H1 (cell line): Measurements from ENCODE around the gene FRMD4A. TPM values are rescaled to one million over a fixed set of nuclear protein-coding genes. Genes with fewer than 3 reads are reported as not detected.

ENCODE experiments used
- CTCF ChIA-PET: fragments of 300-600 bp; sonication (Branson Sonifier 250); formaldehyde crosslinking; loops from one replicate; lab custom pipeline; 2021; ENCODE audit not compliant: partially characterized antibody; lab: Charles Lee
- POLR2A ChIA-PET: fragments of 300-600 bp; sonication (Branson Sonifier 250); formaldehyde crosslinking; loops from one replicate; lab custom pipeline; 2021; ENCODE audit warnings: inconsistent platforms; ENCODE audit not compliant: partially characterized antibody; lab: Charles Lee
- DNase-seq, 2 experiments: peaks; one replicate each; pipeline versions ENCODE4 v3.0.0 to v3.0.0-alpha.2; 2010 to 2022; ENCODE audit warnings: low spot score in 2 of 2, low read depth in 1 of 2, mixed read lengths in 1 of 2
- FAIRE-seq: peaks from 2 replicates; lab custom pipeline; 2011; peaks lifted over from hg19 to GRCh38; lab: Jason Lieb, UNC
- H2AFZ ChIP-seq: 2 replicates; pipeline ENCODE4 v1.8.1; 2012; ENCODE audit warnings: low read length, inconsistent platforms
- H2AK5ac ChIP-seq: 2 replicates; pipeline ENCODE4 v1.6.1; 2013; ENCODE audit warnings: low read depth, low read length
- H2BK120ac ChIP-seq: replicated peaks from 2 replicates; pipeline ENCODE3; 2013; ENCODE audit warnings: low read depth, low read length, inconsistent platforms
- H2BK12ac ChIP-seq: 2 replicates; pipeline ENCODE4 v1.6.1; 2013; ENCODE audit warnings: low read depth, low read length
- H2BK15ac ChIP-seq: 2 replicates; pipeline ENCODE4 v1.6.1; 2013; ENCODE audit warnings: low read length
- H2BK20ac ChIP-seq: 2 replicates; pipeline ENCODE4 v1.6.1; 2013; ENCODE audit warnings: low read length
- H2BK5ac ChIP-seq: 2 replicates; pipeline ENCODE4 v1.6.1; 2013; ENCODE audit warnings: low read depth, low read length
- H3K14ac ChIP-seq: 2 replicates; pipeline ENCODE4 v1.6.1; 2013; ENCODE audit warnings: inconsistent platforms; ENCODE audit not compliant: insufficient read length
- H3K18ac ChIP-seq: 2 replicates; pipeline ENCODE4 v1.6.1; 2013; ENCODE audit warnings: low read length; ENCODE audit errors: extremely low read depth
- H3K23ac ChIP-seq: 2 replicates; pipeline ENCODE4 v1.6.1; 2013; ENCODE audit warnings: inconsistent platforms; ENCODE audit not compliant: insufficient read length
- H3K23me2 ChIP-seq: 2 replicates; pipeline ENCODE4 v1.6.1; 2013; ENCODE audit warnings: low read depth, low read length
- H3K27ac ChIP-seq: 2 replicates; pipeline ENCODE4 v1.6.1; 2011; ENCODE audit warnings: low read depth, low read length, inconsistent platforms
- H3K27me3 ChIP-seq, 4 experiments: replicated peaks in 1 of 4; 1 replicate in 1 of 4; 2 replicates in 3 of 4; pipeline versions ENCODE4 v1.6.1 to v1.8.1; 2011 to 2013; ENCODE audit warnings: low read length in 3 of 4, mild to moderate bottlenecking in 3 of 4, inconsistent platforms in 2 of 4, mixed read lengths in 2 of 4, moderate library complexity in 1 of 4; ENCODE audit not compliant: control insufficient read depth in 3 of 4, insufficient read depth in 3 of 4; ENCODE audit errors: extremely low read depth in 1 of 4
- H3K36me3 ChIP-seq, 4 experiments: 2 replicates each; pipeline versions ENCODE4 v1.6.1 to v1.8.1; 2011 to 2013; ENCODE audit warnings: mild to moderate bottlenecking in 4 of 4, low read length in 3 of 4, moderate library complexity in 2 of 4, control low read depth in 1 of 4, inconsistent platforms in 1 of 4; ENCODE audit not compliant: insufficient read depth in 4 of 4, control insufficient read depth in 2 of 4
- H3K4ac ChIP-seq: replicated peaks from 2 replicates; pipeline ENCODE3; 2013; ENCODE audit warnings: low read length, low read depth, mixed read lengths, inconsistent platforms; ENCODE audit not compliant: insufficient read length
- H3K4me1 ChIP-seq, 4 experiments: replicated peaks in 1 of 4; 1 replicate in 1 of 4; 2 replicates in 3 of 4; pipeline versions ENCODE4 v1.6.1 to v1.8.1; 2011 to 2013; ENCODE audit warnings: low read length in 3 of 4, inconsistent platforms in 2 of 4, mixed read lengths in 1 of 4; ENCODE audit not compliant: insufficient read depth in 4 of 4, control insufficient read depth in 3 of 4
- H3K4me2 ChIP-seq, 2 experiments: 2 replicates each; pipeline versions ENCODE4 v1.6.1 to v1.8.1; 2011 to 2013; ENCODE audit warnings: low read depth in 2 of 2, low read length in 2 of 2, control low read depth in 1 of 2, inconsistent platforms in 1 of 2, mild to moderate bottlenecking in 1 of 2; ENCODE audit not compliant: insufficient read depth in 1 of 2
- H3K4me3 ChIP-seq, 4 experiments: fragments of 200-600, 300-600 bp in 1 of 4; sonication (generic), shearing (Covaris generic), sonication (Bioruptor Twin) in 1 of 4; 2 replicates each; pipeline versions ENCODE4 v1.5.1 to v1.8.1; 2011 to 2016; ENCODE audit warnings: low read length in 4 of 4, low read depth in 3 of 4, control low read depth in 2 of 4, inconsistent platforms in 2 of 4, mild to moderate bottlenecking in 2 of 4, mixed read lengths in 1 of 4, moderate library complexity in 1 of 4; ENCODE audit not compliant: insufficient read depth in 2 of 4; ENCODE audit errors: extremely low read depth in 1 of 4
- H3K56ac ChIP-seq: replicated peaks from 2 replicates; pipeline ENCODE3; 2013; ENCODE audit warnings: low read depth, mild to moderate bottlenecking, mixed read lengths, low read length, inconsistent platforms; ENCODE audit not compliant: insufficient read length
- H3K79me1 ChIP-seq: 2 replicates; pipeline ENCODE4 v1.6.1; 2013; ENCODE audit warnings: low read depth, low read length, control low read depth
- H3K79me2 ChIP-seq, 2 experiments: 2 replicates each; pipeline versions ENCODE4 v1.6.1 to v1.8.1; 2012 to 2013; ENCODE audit warnings: low read length in 2 of 2, mild to moderate bottlenecking in 2 of 2, inconsistent platforms in 1 of 2; ENCODE audit not compliant: insufficient read depth in 2 of 2, control insufficient read depth in 1 of 2
- H3K9ac ChIP-seq, 4 experiments: replicated peaks in 1 of 4; 1 replicate in 1 of 4; 2 replicates in 3 of 4; pipeline versions ENCODE4 v1.6.1 to v1.8.1; 2011 to 2013; ENCODE audit warnings: low read depth in 3 of 4, low read length in 3 of 4, control low read depth in 2 of 4, mild to moderate bottlenecking in 2 of 4, moderate library complexity in 2 of 4, inconsistent platforms in 1 of 4; ENCODE audit errors: extremely low read depth in 1 of 4
- H3K9me3 ChIP-seq, 2 experiments: 2 replicates each; pipeline versions ENCODE4 v1.6.1 to v1.8.1; 2012 to 2013; ENCODE audit warnings: mild to moderate bottlenecking in 2 of 2, moderate library complexity in 2 of 2, control low read depth in 1 of 2, inconsistent platforms in 1 of 2, low read depth in 1 of 2, low read length in 1 of 2, mixed read lengths in 1 of 2; ENCODE audit not compliant: insufficient read depth in 2 of 2
- H4K20me1 ChIP-seq, 2 experiments: replicated peaks in 1 of 2; 2 replicates each; pipeline versions ENCODE3 to v1.8.1; 2011 to 2013; ENCODE audit warnings: inconsistent platforms in 2 of 2, low read length in 2 of 2, mild to moderate bottlenecking in 1 of 2; ENCODE audit not compliant: insufficient read depth in 2 of 2, control insufficient read depth in 1 of 2
- H4K5ac ChIP-seq: 2 replicates; pipeline ENCODE4 v1.6.1; 2013; ENCODE audit warnings: low read length, low read depth, mixed read lengths, inconsistent platforms; ENCODE audit not compliant: insufficient read length
- H4K8ac ChIP-seq: 2 replicates; pipeline ENCODE4 v1.8.0; 2013; ENCODE audit warnings: mild to moderate bottlenecking, moderate library complexity, low read length, inconsistent platforms; ENCODE audit not compliant: insufficient read depth; ENCODE audit errors: extremely low read depth
- H4K91ac ChIP-seq: replicated peaks from 2 replicates; pipeline ENCODE3; 2013; ENCODE audit warnings: low read length, mixed read lengths, inconsistent platforms; ENCODE audit not compliant: insufficient read length
- ATF2 ChIP-seq: IDR thresholded peaks from 2 replicates; pipeline ENCODE4 v1.6.1; 2012; ENCODE audit warnings: low read length, inconsistent platforms
- CBX5 ChIP-seq: fragments of 300-800, 300-1000 bp; sonication (generic); IDR thresholded peaks from 2 replicates; pipeline ENCODE4 v1.7.1; 2016; ENCODE audit warnings: antibody characterized with exemption, low read length, low read depth
- CHD1 ChIP-seq: IDR thresholded peaks from 2 replicates; pipeline ENCODE4 v1.6.1; 2012; ENCODE audit warnings: low read depth, low read length, improper control_type of control experiment
- CHD2 ChIP-seq: IDR thresholded peaks from 2 replicates; pipeline ENCODE4 v1.6.1; 2012; ENCODE audit warnings: low read length, improper control_type of control experiment
- EGR1 ChIP-seq: IDR thresholded peaks from 2 replicates; pipeline ENCODE4 v1.6.1; 2011; ENCODE audit warnings: low read depth, low read length, borderline replicate concordance
- FOSL1 ChIP-seq: IDR thresholded peaks from 2 replicates; pipeline ENCODE4 v1.6.1; 2011; ENCODE audit warnings: mild to moderate bottlenecking, low read depth, low read length, moderate library complexity; ENCODE audit not compliant: insufficient read depth
- JUND ChIP-seq: IDR thresholded peaks from 2 replicates; pipeline ENCODE4 v1.6.1; 2011; ENCODE audit warnings: mild to moderate bottlenecking, improper control_type of control experiment, low read length
- RAD21 ChIP-seq, 2 experiments: IDR thresholded peaks in 1 of 2; conservative IDR thresholded peaks in 1 of 2; 2 replicates each; pipeline ENCODE4 v1.6.1; 2011; ENCODE audit warnings: low read depth in 2 of 2, low read length in 2 of 2, improper control_type of control experiment in 1 of 2, inconsistent platforms in 1 of 2, mild to moderate bottlenecking in 1 of 2, moderate library complexity in 1 of 2
- SP2 ChIP-seq: IDR thresholded peaks from 2 replicates; pipeline ENCODE4 v1.6.1; 2012; ENCODE audit warnings: mild to moderate bottlenecking, low read length, inconsistent platforms
- SUZ12 ChIP-seq: fragments of 200-600 bp; sonication (generic); IDR thresholded peaks from 2 replicates; pipeline ENCODE4 v1.6.1; 2012; ENCODE audit warnings: mild to moderate bottlenecking, inconsistent platforms, low read length, moderate library complexity, mixed read lengths
- TAF1 ChIP-seq: IDR thresholded peaks from 2 replicates; pipeline ENCODE4 v1.6.1; 2011; ENCODE audit warnings: mild to moderate bottlenecking, low read depth, low read length
- TCF12 ChIP-seq: IDR thresholded peaks from 2 replicates; pipeline ENCODE4 v1.6.1; 2011; ENCODE audit warnings: low read depth, mild to moderate bottlenecking, low read length
- YY1 ChIP-seq: IDR thresholded peaks from 2 replicates; pipeline ENCODE4 v1.6.1; 2011; ENCODE audit warnings: low read depth, mild to moderate bottlenecking, low read length
- WGBS, 2 experiments: shearing (Covaris generic) in 1 of 2; methylation state at CpG; one replicate each; pipeline versions ENCODE4 v1.1.6 to v1.1.7; 2013 to 2015; ENCODE audit warnings: low lambda C conversion rate in 2 of 2, mixed read lengths in 2 of 2, inconsistent platforms in 1 of 2, low coverage in 1 of 2, missing lambda C conversion rate in 1 of 2; ENCODE audit not compliant: insufficient replicate concordance in 2 of 2, insufficient coverage in 1 of 2, insufficient read length in 1 of 2; ENCODE audit errors: extremely low coverage in 1 of 2, missing lambda C conversion rate in 1 of 2; 5-methylcytosine and 5-hydroxymethylcytosine counted together
- polyA plus RNA-seq, 7 experiments: library from polyadenylated mRNA; depleted of rRNA in 3 of 7; stranded (reverse) in 5 of 7; unstranded in 2 of 7; fragments of >200 nt in 5 of 7; fragments of 200-250 nt in 2 of 7; gene quantifications; 1 replicate in 5 of 7; 2 replicates in 1 of 7; 4 replicates in 1 of 7; pipeline versions ENCODE4 v1.2.1 to v1.2.3, GENCODE V29; 2011 to 2013; ENCODE audit warnings: missing spikeins in 2 of 7, mixed read lengths in 2 of 7
- total RNA-seq: library from RNA; stranded (reverse); fragmentation: NEBNext Ultra II Directional; extraction: Animal tissue kit (Norgen Biotek cat#: 25700); gene quantifications from 2 replicates; pipeline ENCODE4 v1.2.1, GENCODE V29; 2021

Gene FRMD4A
- total and polyA plus RNA-seq, 2 of the 8 experiments (the other 6 are each of a cell fraction or from before 2014, with no cell fraction given), result 38.6 to 39.6 TPM

GRCh38 chr10:13907570-13907969 is 423.2 kb downstream of the FRMD4A start:
- H4K8ac ChIP-seq, result no peak overlapping the region
- H3K4me2 ChIP-seq, result no peak overlapping the region
- no peak overlapping the region for H3K56ac ChIP-seq
- no peak overlapping the region for H2AK5ac ChIP-seq
- no peak overlapping the region for H2BK120ac ChIP-seq
- no peak overlapping the region for H4K91ac ChIP-seq
- H3K14ac ChIP-seq, result no peak overlapping the region
- no peak overlapping the region for H2AFZ ChIP-seq
- no peak overlapping the region for H3K27ac ChIP-seq
- H3K4me3 ChIP-seq, result no peak overlapping the region
- no peak overlapping the region for H2BK15ac ChIP-seq
- no peak overlapping the region for H3K9ac ChIP-seq
- DNase-seq (no peak), FAIRE-seq (no peak)
- POLR2A ChIA-PET, result no interaction called here
- H3K79me1 ChIP-seq, result no peaks in the 10 kb centered on the region
- no peak overlapping the region for H3K4ac ChIP-seq
- no peak overlapping the region for H2BK5ac ChIP-seq
- H3K23ac ChIP-seq, result no peak overlapping the region
- no peaks in the 10 kb centered on the region for H3K36me3 ChIP-seq
- no peaks in the 10 kb centered on the region for H3K27me3 ChIP-seq
- H4K20me1 ChIP-seq, result no peaks in the 10 kb centered on the region
- H3K23me2 ChIP-seq, result no peaks in the 10 kb centered on the region
- WGBS, 2 experiments, result 68% methylated on average over 6 of the region's 6 CpGs; no CpG with 5 or more reads in 1 of the 2 experiments
- no peak overlapping the region for H4K5ac ChIP-seq
- no peak overlapping the region for H3K18ac ChIP-seq
- peaks cover 3 to 5% (median 3%) of the 10 kb centered on the region in 4 experiments; a peak in 5 of 7 replicates for H3K4me1 ChIP-seq
- H2BK12ac ChIP-seq, result no peak overlapping the region
- CTCF ChIA-PET, result interaction anchor here (0.8 to 1.4 kb wide), 2 partner anchors 8 to 248 kb away, joined by 3 to 4 read pairs; no protein-coding TSS in a partner anchor
- H3K79me2 ChIP-seq, result no peaks in the 10 kb centered on the region
- no peaks in the 10 kb centered on the region for H3K9me3 ChIP-seq
- no peak overlapping the region for H2BK20ac ChIP-seq
- TF ChIP-seq SUZ12 (no peak), CHD1 (no peak), JUND (no peak), ATF2 (no peak), RAD21 (IDR thresholded peaks at IDR 0.05 in 1 of 2, conservative IDR thresholded peaks at IDR 0.05 in 1 of 2; ENCODE audit: low read depth in 2 of 2, low read length in 2 of 2) (no peak), TAF1 (no peak), EGR1 (no peak), TCF12 (no peak), SP2 (no peak), CBX5 (no peak), FOSL1 (no peak), CHD2 (no peak), YY1 (no peak)
